ENCODE measurements around the gene CTRL.

DNA sequence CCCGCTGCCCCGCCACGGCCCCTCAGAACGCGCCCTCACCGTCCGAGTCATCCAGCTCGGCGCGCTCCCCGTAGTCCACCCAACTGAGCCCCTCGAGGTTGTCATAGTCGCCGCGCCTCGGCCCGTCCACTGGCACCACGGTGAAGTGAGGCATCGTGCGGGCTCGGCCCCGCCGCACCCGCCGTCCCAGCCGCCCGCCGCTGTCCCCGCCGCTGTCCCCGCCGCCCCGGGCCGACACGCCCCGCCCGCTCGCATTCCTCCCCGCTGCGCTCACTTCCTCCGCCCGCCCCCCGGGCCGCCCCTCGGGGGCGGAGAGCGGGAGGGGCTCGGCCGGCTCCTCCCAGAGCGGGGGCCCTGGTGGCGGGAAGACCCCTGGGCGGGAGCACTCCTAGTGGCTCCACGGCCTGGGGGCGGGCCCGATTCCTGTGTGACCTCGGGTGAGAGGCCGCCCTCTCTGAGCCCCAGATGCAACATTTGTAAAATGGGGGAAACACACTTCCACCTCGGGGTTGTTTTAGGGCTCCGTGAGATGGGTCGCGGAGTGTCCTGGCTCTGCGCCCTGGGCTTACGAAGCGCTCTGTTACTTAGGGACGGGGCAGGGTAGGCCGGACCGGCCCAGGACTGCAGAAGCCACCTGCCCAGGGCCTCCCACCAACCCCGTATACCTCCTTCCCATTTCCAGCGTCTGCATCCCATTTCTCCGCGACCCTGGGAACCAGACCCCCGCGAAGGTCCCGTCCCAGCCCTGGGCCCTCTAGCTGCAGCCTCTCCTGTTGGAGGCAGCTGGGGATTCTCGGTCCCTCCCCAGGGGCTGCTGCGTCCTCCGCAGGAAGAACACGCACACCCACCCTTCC, 37.0 kb upstream of the CTRL start, which contains the start of gene SLC12A4:
- TF ChIP-seq, protein P1, sequence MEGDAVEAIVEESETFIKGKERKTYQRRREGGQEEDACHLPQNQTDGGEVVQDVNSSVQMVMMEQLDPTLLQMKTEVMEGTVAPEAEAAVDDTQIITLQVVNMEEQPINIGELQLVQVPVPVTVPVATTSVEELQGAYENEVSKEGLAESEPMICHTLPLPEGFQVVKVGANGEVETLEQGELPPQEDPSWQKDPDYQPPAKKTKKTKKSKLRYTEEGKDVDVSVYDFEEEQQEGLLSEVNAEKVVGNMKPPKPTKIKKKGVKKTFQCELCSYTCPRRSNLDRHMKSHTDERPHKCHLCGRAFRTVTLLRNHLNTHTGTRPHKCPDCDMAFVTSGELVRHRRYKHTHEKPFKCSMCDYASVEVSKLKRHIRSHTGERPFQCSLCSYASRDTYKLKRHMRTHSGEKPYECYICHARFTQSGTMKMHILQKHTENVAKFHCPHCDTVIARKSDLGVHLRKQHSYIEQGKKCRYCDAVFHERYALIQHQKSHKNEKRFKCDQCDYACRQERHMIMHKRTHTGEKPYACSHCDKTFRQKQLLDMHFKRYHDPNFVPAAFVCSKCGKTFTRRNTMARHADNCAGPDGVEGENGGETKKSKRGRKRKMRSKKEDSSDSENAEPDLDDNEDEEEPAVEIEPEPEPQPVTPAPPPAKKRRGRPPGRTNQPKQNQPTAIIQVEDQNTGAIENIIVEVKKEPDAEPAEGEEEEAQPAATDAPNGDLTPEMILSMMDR (IDR thresholded peaks at IDR 0.05 in 4 of 5, conservative IDR thresholded peaks at IDR 0.05 in 1 of 5), result peak in 1 of 5 experiments; percentile 16
- peak; percentile 93 to 94 for TF ChIP-seq POLR2A (IDR thresholded peaks at IDR 0.05)
